HG03097 (cell line): ENCODE measurements around the gene CFAP91.

Experiments
- ATAC-seq: cut with Tn5 transposase; IDR thresholded peaks from one replicate; pipeline ENCODE4 v1.9.1; 2021; ENCODE audit not compliant: unreplicated experiment, low FRiP score

Gene CFAP91

DNA sequence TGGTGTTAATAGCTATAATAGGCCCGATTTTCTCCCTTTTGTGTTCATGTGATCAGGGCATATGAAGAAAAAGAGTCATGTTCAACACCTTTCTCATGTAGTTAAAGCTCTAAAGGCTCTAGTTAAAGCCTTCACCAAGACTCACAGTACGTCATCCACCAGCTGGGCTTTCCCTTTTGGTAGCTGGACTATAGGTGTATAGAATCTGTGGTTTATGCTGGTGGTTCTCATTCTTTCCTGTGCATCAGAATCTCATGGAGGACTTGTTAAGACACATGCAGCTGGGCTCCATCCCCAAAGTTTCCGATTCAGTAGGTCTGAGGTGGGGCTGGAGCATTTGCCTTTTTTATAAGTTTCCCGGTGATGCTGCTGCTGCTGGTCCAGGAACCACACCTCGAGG, 31.0 kb downstream of the CFAP91 start:
- ATAC-seq: no peak

DNA sequence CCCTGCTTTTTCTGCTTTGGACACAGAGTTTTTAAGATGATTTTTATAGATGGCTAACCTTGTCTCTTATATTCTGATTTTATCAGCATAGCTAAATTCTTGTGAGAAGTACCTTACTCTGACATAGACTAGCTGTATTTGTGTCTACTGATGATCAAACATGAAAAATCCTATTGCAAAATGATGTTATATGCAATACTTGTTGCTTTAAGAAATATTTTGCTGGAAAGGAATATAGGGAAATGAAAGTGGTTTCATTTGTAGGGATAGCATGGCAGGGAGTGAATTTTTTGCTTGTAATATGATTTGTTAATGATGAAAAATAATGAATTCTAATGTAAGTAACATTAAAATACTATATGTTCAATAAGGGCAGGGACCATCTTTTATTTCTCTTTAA, 35.9 kb downstream of the CFAP91 start:
- no peak for ATAC-seq

DNA sequence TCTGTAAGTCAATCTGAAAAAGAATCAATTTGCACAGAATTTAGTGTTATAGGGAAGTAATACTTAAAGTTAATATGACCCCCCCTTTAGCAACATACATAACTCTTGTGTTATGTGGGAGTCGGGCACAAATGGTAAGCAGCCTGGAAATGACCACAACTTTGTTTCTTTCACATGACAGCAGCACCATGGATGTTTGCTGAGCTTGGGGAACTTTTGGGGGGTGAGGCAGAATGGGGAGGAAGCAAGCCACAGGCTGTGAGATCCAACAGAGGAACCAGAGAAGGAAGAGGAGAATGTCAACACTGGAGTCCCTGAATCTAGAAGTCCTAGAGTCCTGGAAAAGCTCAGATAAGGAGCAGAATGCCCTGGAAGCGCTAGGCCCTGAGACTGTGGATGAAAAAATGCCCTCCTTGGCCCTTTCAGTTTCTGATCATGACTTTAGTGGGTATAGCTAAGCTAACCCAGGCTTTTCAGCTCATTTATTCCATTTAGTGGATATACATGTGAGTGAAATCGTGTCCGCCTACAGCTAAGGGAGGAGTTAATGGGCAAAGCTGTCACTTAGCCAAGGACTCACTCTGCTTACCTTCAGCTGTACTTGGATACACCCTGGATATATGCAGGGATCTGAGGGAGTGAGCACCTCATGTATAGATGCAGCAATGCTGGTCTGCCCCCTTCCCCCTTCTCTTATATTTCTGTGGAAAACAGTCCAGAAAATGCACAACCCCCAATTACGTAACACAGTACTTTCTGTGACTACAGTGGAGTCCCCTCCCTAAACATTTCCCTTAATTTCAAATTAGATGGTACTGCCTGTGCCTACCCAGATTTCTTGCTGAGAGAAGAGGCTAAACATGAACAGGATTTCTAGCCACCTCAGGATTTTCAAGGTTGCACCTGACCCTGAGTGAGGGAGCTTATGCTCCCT, 39.1 kb downstream of the CFAP91 start:
- ATAC-seq: no peak

DNA sequence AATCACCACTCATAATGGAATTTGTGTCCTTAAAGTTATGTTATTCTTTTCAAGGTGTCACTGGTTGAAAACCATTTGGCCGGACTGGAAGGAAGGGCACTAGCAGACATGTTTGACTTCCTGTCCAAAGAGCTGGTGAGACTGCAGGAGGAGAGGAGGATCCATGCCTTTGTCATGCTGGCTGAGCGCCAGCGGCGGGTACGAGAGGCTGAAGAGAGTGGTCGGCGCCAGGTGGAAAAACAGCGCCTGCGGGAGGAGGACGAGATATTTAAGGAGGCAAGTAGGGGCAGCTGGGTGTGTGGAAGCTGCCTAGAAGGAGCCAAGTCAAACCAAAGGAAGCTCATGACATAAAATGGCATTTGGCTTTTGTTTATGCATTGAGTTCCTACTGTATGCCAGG, 41.1 kb downstream of the CFAP91 start:
- ATAC-seq: no peak

DNA sequence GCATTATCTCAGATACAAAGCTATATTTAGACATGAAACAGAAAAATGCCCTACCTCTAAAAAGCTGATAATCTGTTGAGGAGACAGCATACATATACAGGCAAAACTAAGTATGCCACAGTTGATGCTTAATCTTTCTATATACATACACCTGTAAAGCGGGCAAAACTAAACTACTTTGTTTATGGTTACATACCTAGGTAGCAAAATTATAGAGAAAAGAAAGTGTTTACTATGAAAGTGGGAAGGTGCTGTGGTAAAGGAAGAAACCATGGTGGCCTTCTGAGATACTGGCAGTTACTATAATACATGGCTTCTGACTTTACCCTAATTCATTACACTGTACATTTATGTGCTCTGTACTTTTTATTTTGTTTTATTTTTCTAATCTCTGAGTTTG, 43.1 kb downstream of the CFAP91 start:
- no peak for ATAC-seq

DNA sequence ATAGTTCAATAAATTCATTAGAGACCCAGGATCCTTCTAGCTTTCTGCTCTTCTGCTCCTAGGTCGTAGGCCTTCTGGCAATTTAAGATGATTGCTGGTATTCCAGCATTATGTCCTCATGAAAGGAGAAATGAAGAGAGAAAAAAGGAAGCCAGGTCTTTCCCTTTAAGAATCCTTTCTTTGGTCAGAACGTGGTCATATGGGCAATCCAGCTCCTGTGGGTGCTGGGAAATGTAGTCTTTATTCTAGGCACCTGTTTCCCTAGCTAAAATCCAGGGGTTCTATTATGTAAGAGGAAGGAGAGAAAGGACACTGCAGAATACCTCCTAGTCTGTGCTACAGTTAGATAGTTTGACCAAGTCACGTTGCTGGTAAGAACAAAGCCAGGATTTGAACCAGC, 43.6 kb downstream of the CFAP91 start:
- ATAC-seq: no peak

DNA sequence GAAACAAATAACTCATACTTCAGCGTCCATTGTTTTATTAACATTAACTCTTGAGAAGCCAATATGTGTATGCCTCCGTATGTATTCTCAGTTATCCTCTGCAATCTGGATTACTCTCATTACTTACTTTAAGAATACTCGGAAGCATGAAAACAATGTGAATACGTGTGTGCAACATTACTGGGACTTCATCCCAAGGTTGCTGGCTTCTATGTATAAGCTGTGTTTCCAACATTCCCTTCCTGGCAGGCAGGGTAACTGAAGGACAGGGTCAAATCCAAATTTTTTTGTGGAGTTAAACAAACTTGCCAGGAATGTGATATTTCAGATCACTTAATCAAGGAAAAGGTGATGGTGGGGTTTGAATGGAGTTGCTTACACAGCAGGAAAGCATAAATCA, 44.5 kb downstream of the CFAP91 start:
- no peak for ATAC-seq

DNA sequence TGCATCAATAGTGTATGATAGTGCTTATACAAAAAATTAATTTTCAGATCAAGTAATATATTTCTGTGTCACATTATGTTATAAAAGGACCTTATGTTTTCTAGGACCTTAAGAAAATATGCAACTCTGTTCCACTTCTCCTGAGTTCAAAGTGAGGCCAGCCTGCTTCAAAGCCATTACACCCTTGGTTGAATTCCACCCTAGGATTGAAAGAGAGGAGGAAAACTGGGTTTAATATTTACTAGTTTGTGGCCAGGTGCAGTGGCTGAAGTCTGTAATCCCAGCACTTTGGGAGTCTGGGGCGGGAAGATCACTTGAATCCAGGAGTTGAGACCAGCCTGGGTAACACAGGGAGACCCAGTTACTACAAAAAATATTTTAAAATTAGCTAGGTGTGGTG, 46.2 kb downstream of the CFAP91 start:
- no peak for ATAC-seq

DNA sequence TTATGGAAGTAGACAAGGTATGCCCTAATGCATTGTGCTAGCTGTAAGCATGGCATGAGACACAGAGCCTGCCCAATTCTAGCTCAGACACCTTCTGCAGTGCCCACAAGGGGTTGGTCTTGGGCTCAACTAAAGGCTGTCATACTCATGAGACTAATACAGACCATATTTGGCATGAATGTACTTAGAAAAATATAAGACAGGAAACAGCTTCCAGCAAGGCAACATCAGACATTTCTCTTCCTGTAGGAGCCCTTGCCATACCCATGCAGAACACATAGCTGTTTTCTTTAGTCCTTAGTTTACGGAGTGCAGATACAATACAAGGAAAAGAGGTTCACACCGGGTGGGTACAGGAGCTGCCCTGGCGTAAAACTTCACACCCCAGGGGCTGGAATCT, 48.6 kb downstream of the CFAP91 start:
- no peak for ATAC-seq
